Peyer's patch (tissue), 4 donors: Measurements from ENCODE around the gene LOXHD1.

ENCODE experiments used
- CTCF ChIP-seq, 6 experiments: fragments of 450-650 bp in 4 of 6; fragments of 200-600 bp in 2 of 6; sonication (generic) in 1 of 6; IDR thresholded peaks; one replicate each; pipeline ENCODE4 v1.5.1; 2017 to 2019; ENCODE audit warnings: antibody characterized with exemption in 6 of 6, mild to moderate bottlenecking in 3 of 6, moderate library complexity in 1 of 6
- POLR2A ChIP-seq, 2 donors: fragments of 450-650 bp; IDR thresholded peaks; one replicate each; pipeline ENCODE4 v1.5.1; 2017; ENCODE audit warnings: antibody characterized with exemption in 2 of 2, mild to moderate bottlenecking in 2 of 2, moderate library complexity in 2 of 2

GRCh38 chr18:46466234-46467160, 190.5 kb downstream of the LOXHD1 start:
- TF ChIP-seq CTCF (IDR thresholded peaks at IDR 0.05) (no peak), POLR2A (IDR thresholded peaks at IDR 0.05) (no peak)
